HG02610 (cell line): Measurements from ENCODE around the gene AUNIP.

ENCODE experiments used
- ATAC-seq: cut with Tn5 transposase; IDR thresholded peaks from one replicate; pipeline ENCODE4 v1.9.1; 2021; ENCODE audit warnings: mild to moderate bottlenecking, moderate library complexity; ENCODE audit not compliant: unreplicated experiment

The AUNIP gene

GRCh38 chr1:25797939-25798338 is 61.3 kb downstream of the AUNIP start:
- no peak for ATAC-seq

GRCh38 chr1:25796811-25797458 is 62.3 kb downstream of the AUNIP start:
- ATAC-seq = no peak

- no peak for ATAC-seq
These were observed 63.1 kb downstream of the AUNIP start for GRCh38 chr1:25795946-25796810.

- ATAC-seq = no peak
These were observed 64.0 kb downstream of the AUNIP start for GRCh38 chr1:25795211-25795610.

- ATAC-seq = no peak
These were observed 64.9 kb downstream of the AUNIP start for GRCh38 chr1:25794325-25794724.

GRCh38 chr1:25793585-25794170 is 65.6 kb downstream of the AUNIP start:
- ATAC-seq = no peak

- no peak for ATAC-seq
These were observed 67.1 kb downstream of the AUNIP start for GRCh38 chr1:25792115-25792514.

GRCh38 chr1:25790472-25790871 is 68.8 kb downstream of the AUNIP start:
- no peak for ATAC-seq

GRCh38 chr1:25787760-25788166 is 71.5 kb downstream of the AUNIP start:
- ATAC-seq = no peak

- ATAC-seq = no peak
These were observed 72.1 kb downstream of the AUNIP start for GRCh38 chr1:25786887-25787759.

GRCh38 chr1:25785333-25786067 is 73.8 kb downstream of the AUNIP start:
- ATAC-seq = no peak

GRCh38 chr1:25784575-25785051 is 74.6 kb downstream of the AUNIP start:
- no peak for ATAC-seq
